Esophagus squamous epithelium (tissue), 4 donors: ENCODE results near the gene IST1.

ENCODE experiments used
- POLR2A ChIP-seq, 4 donors: fragments of 450-650 bp; IDR thresholded peaks; one replicate each; pipeline ENCODE4 v1.6.1; 2017; ENCODE audit warnings: antibody characterized with exemption in 4 of 4, mild to moderate bottlenecking in 4 of 4, moderate library complexity in 3 of 4
- TF ChIP-seq, protein P1 (sequence below), 6 experiments: fragments of 450-650 bp in 4 of 6; fragments of 200-600 bp in 2 of 6; sonication (generic) in 2 of 6; IDR thresholded peaks; one replicate each; pipeline ENCODE4 v1.5.1; 2016 to 2019; ENCODE audit warnings: antibody characterized with exemption in 6 of 6, mild to moderate bottlenecking in 4 of 6, moderate library complexity in 4 of 6

DNA sequence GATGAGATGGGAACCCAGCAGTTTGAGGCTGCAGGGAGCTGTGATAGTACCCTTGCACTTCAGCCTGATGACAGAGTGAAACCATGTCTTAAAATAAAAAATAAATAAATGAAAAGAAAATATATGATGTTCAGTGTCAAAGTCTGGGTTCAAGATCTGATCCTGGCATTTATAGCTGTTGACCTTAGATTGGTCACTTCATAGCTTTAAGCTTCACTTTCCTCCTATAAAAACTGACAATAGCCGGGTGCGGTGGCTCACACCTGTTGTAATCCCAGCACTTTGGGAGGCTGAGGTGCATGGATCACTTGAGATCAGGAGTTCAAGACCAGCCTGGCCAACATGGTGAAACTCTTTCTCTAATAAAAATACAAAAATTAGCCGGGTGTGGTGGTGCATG lies 6.2 kb upstream of the IST1 start:
- TF ChIP-seq, protein P1, sequence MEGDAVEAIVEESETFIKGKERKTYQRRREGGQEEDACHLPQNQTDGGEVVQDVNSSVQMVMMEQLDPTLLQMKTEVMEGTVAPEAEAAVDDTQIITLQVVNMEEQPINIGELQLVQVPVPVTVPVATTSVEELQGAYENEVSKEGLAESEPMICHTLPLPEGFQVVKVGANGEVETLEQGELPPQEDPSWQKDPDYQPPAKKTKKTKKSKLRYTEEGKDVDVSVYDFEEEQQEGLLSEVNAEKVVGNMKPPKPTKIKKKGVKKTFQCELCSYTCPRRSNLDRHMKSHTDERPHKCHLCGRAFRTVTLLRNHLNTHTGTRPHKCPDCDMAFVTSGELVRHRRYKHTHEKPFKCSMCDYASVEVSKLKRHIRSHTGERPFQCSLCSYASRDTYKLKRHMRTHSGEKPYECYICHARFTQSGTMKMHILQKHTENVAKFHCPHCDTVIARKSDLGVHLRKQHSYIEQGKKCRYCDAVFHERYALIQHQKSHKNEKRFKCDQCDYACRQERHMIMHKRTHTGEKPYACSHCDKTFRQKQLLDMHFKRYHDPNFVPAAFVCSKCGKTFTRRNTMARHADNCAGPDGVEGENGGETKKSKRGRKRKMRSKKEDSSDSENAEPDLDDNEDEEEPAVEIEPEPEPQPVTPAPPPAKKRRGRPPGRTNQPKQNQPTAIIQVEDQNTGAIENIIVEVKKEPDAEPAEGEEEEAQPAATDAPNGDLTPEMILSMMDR (IDR thresholded peaks at IDR 0.05) = no peak
- no peak for TF ChIP-seq POLR2A (IDR thresholded peaks at IDR 0.05)
